Measurements from ENCODE around the gene IL4. TPM values are rescaled to one million over a fixed set of nuclear protein-coding genes. Genes with fewer than 3 reads are reported as not detected.
A peak's percentile ranks its signal among the peaks of the same experiment; 100 is the strongest.

The IL4 gene
- total RNA-seq, 1 donor from 2014 or later: not detected

- Mint-ChIP-seq H3K9me3 (no peaks in the 10 kb centered on the region), H3K4me3 (no peak overlapping the region), H3K4me1 (peaks cover 30% of the 10 kb centered on the region), H3K36me3 (no peaks in the 10 kb centered on the region), H3K27ac (peak overlapping the region; percentile 13), H3K27me3 (ENCODE audit: low read depth) (peaks cover 2% of the 10 kb centered on the region)
- no peak for TF ChIP-seq CTCF (IDR thresholded peaks at IDR 0.05; ENCODE audit: unreplicated experiment)
- no peak for DNase-seq (ENCODE audit: low spot score in 2 of 2, unreplicated experiment in 2 of 2)
These were observed 9.8 kb upstream of the IL4 start for GRCh38 chr5:132663771-132664695.

- H3K36me3 Mint-ChIP-seq: no peaks in the 10 kb centered on the region
- H3K4me3 Mint-ChIP-seq: no peak overlapping the region
- peaks cover 30% of the 10 kb centered on the region for H3K4me1 Mint-ChIP-seq
- peaks cover 2% of the 10 kb centered on the region for H3K27me3 Mint-ChIP-seq (ENCODE audit: low read depth)
- H3K9me3 Mint-ChIP-seq: no peaks in the 10 kb centered on the region
- no peak for TF ChIP-seq CTCF (IDR thresholded peaks at IDR 0.05; ENCODE audit: unreplicated experiment)
- no peak overlapping the region for H3K27ac Mint-ChIP-seq
- no peak for DNase-seq (ENCODE audit: low spot score in 2 of 2, unreplicated experiment in 2 of 2)
These were observed 9.0 kb upstream of the IL4 start for GRCh38 chr5:132664696-132665209.

GRCh38 chr5:132665574-132666080 is 8.2 kb upstream of the IL4 start:
- H3K4me3 Mint-ChIP-seq: no peak overlapping the region

GRCh38 chr5:132666310-132667123 is 7.3 kb upstream of the IL4 start:
- H3K27me3 Mint-ChIP-seq (ENCODE audit: low read depth): peaks cover 2% of the 10 kb centered on the region
- H3K9me3 Mint-ChIP-seq: no peaks in the 10 kb centered on the region
- H3K4me3 Mint-ChIP-seq: no peak overlapping the region
- H3K27ac Mint-ChIP-seq: no peak overlapping the region
- no peak for DNase-seq (ENCODE audit: low spot score in 2 of 2, unreplicated experiment in 2 of 2)
- TF ChIP-seq CTCF (IDR thresholded peaks at IDR 0.05; ENCODE audit: unreplicated experiment): no peak
- H3K4me1 Mint-ChIP-seq: peaks cover 16% of the 10 kb centered on the region
- no peaks in the 10 kb centered on the region for H3K36me3 Mint-ChIP-seq

More at GRCh38 chr5:132665574-132666080, 8.2 kb upstream of the IL4 start:
- Mint-ChIP-seq H3K27ac (no peak overlapping the region), H3K36me3 (no peaks in the 10 kb centered on the region), H3K4me1 (peaks cover 22% of the 10 kb centered on the region), H3K27me3 (ENCODE audit: low read depth) (peaks cover 2% of the 10 kb centered on the region), H3K9me3 (no peaks in the 10 kb centered on the region)
- DNase-seq (ENCODE audit: low spot score in 2 of 2, unreplicated experiment in 2 of 2): no peak
- no peak for TF ChIP-seq CTCF (IDR thresholded peaks at IDR 0.05; ENCODE audit: unreplicated experiment)

- Mint-ChIP-seq H3K27ac (no peak overlapping the region), H3K4me1 (peaks cover 16% of the 10 kb centered on the region), H3K27me3 (ENCODE audit: low read depth) (peaks cover 2% of the 10 kb centered on the region), H3K36me3 (no peaks in the 10 kb centered on the region), H3K4me3 (no peak overlapping the region), H3K9me3 (no peaks in the 10 kb centered on the region)
- no peak for DNase-seq (ENCODE audit: low spot score in 2 of 2, unreplicated experiment in 2 of 2)
- TF ChIP-seq CTCF (IDR thresholded peaks at IDR 0.05; ENCODE audit: unreplicated experiment): no peak
These were observed 6.5 kb upstream of the IL4 start for GRCh38 chr5:132667309-132667708.
